Choroid plexus epithelial cell (primary cell): Measurements from ENCODE around the gene FOXL1.

Experiments
- DNase-seq: peaks from one replicate; pipeline ENCODE4 v3.0.0-alpha.2; 2010; ENCODE audit warnings: low read depth
- H3K4me3 ChIP-seq: 2 replicates; pipeline ENCODE4 v1.5.1; 2011; ENCODE audit warnings: low read depth, mild to moderate bottlenecking, control low read depth, low read length, moderate library complexity
- CTCF ChIP-seq: conservative IDR thresholded peaks from 2 replicates; pipeline ENCODE4 v1.5.1; 2011; ENCODE audit warnings: low read depth, mild to moderate bottlenecking, control low read depth, inconsistent platforms, low read length, moderate library complexity

FOXL1 gene

GRCh38 chr16:86625029-86625428 is 46.7 kb downstream of the FOXL1 start:
- TF ChIP-seq CTCF: no peak
- no peak for DNase-seq
- no peak overlapping the region for H3K4me3 ChIP-seq

GRCh38 chr16:86625821-86626220 is 47.5 kb downstream of the FOXL1 start:
- no peak for TF ChIP-seq CTCF
- H3K4me3 ChIP-seq: no peak overlapping the region
- DNase-seq: no peak

- TF ChIP-seq CTCF: no peak
- no peak for DNase-seq
Measured at GRCh38 chr16:86626284-86626683, 47.9 kb downstream of the FOXL1 start.

GRCh38 chr16:86626966-86627365 is 48.6 kb downstream of the FOXL1 start:
- TF ChIP-seq CTCF: no peak
- H3K4me3 ChIP-seq: no peak overlapping the region
- DNase-seq: no peak

More at GRCh38 chr16:86626284-86626683, 47.9 kb downstream of the FOXL1 start:
- H3K4me3 ChIP-seq: no peak overlapping the region

DNA sequence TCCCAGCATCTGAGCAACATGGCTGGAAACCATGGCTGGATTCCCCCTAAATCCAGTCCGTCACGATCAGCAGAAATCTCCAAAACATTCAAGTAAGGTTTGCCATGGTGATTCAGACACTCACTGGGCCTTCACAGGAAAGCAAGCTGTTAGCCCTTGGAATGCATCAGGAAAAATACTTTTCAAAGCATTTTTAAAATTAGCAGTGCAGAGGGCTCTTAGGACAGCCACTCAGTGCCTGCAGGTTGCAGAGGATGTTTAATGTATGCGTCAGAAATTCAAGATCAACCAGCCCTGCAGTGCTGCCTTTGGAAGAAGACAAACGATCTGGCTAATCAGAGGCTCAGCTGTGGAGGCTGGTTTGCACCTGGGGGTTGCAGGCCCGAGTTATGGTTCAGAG is 50.3 kb downstream of the FOXL1 start:
- H3K4me3 ChIP-seq: no peak overlapping the region
- TF ChIP-seq CTCF: no peak
- no peak for DNase-seq

DNA sequence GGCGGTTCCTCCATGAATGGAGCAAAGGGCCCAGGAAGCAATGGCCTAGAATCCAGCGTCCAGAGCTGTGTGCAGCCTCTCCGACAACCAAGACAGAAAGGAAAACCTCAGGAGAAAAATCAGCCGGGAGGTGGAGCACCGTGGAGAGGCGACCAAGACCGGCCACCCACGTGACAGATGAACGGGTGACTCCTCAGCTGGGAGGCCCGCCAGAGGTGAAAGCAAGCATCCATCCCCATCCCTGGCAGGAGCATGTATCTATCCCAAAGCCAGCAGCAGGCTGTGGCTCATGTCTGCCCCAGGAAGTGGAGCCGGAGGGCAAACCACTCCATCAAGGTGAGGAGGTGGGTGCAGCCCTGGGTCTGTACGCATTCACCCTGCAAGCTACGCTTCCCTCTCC is 52.1 kb downstream of the FOXL1 start:
- no peak for TF ChIP-seq CTCF
- H3K4me3 ChIP-seq: no peak overlapping the region
- no peak for DNase-seq

DNA sequence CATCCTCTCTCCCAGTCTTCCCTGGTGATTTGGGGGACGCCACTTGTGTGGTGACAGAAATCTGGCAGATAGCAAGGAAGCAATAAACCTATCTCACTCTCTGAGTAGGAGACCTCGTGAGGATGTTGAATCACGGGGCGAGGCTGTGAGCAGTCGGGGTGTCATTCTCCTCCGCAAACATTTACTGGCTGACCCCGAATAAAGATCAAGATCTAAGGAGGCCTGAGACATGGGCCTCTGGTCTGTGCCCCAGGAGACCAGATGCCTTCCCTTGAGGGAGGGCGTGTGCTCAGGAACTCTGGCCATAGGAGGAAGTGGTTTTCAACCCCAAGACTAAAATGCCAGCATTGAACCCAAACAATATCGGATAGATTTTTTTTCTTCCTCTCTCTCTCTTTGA is 53.1 kb downstream of the FOXL1 start:
- no peak for TF ChIP-seq CTCF
- H3K4me3 ChIP-seq: no peak overlapping the region

More for the DNA sequence above, 53.1 kb downstream of the FOXL1 start:
- DNase-seq: no peak
